GM21447 (cell line): ENCODE measurements around the gene TSN.
"Not testable (repeated sequence)": the region's sequence is repeated elsewhere in the genome, so short reads cannot be mapped to it uniquely, and the experiment has no call there.

ENCODE experiments used
- ATAC-seq: cut with Tn5 transposase; IDR thresholded peaks from one replicate; pipeline ENCODE4 v1.9.1; 2021; ENCODE audit not compliant: unreplicated experiment

The TSN gene

GRCh38 chr2:121755237-121756111 is at the start of gene TSN:
Gene TSN, plus strand, starts transcription at chr2:121755651. Its CDS starts 129 bp downstream, at chr2:121755780.
- peak; percentile 99 for ATAC-seq

GRCh38 chr2:121705958-121706357 is 49.5 kb upstream of the TSN start:
- no peak for ATAC-seq

GRCh38 chr2:121707344-121707919 is 48.0 kb upstream of the TSN start:
- ATAC-seq: no peak

- no peak for ATAC-seq
Observed at GRCh38 chr2:121707920-121708361, 47.5 kb upstream of the TSN start.

GRCh38 chr2:121709776-121710469 is 45.5 kb upstream of the TSN start:
- no peak for ATAC-seq

- no peak for ATAC-seq
Observed at GRCh38 chr2:121710470-121711170, 44.8 kb upstream of the TSN start.

GRCh38 chr2:121711481-121711880 is 44.0 kb upstream of the TSN start:
- not testable (repeated sequence) for ATAC-seq

GRCh38 chr2:121716126-121716525 is 39.3 kb upstream of the TSN start:
- ATAC-seq: no peak

GRCh38 chr2:121717529-121717928 is 37.9 kb upstream of the TSN start:
- ATAC-seq: no peak

GRCh38 chr2:121721926-121722325 is 33.5 kb upstream of the TSN start:
- ATAC-seq: no peak

- ATAC-seq: no peak
Observed at GRCh38 chr2:121722479-121722878, 33.0 kb upstream of the TSN start.

GRCh38 chr2:121723316-121723715 is 32.1 kb upstream of the TSN start:
- no peak for ATAC-seq

GRCh38 chr2:121727332-121727731 is 28.1 kb upstream of the TSN start:
- no peak for ATAC-seq

GRCh38 chr2:121727950-121728349 is 27.5 kb upstream of the TSN start:
- ATAC-seq: no peak

- no peak for ATAC-seq
Observed at GRCh38 chr2:121731366-121731765, 24.1 kb upstream of the TSN start.

- not testable (repeated sequence) for ATAC-seq
Observed at GRCh38 chr2:121734544-121734943, 20.9 kb upstream of the TSN start.

GRCh38 chr2:121735518-121736074 is 19.9 kb upstream of the TSN start:
- ATAC-seq: no peak

GRCh38 chr2:121736140-121736461 is 19.4 kb upstream of the TSN start:
- no peak for ATAC-seq

- peak; percentile 95 for ATAC-seq
Observed at GRCh38 chr2:121736462-121737336, 18.8 kb upstream of the TSN start, which contains the start of gene NIFK. Gene NIFK, minus strand, starts transcription at chr2:121736875. Its CDS starts 25 bp downstream, at chr2:121736850.

GRCh38 chr2:121740973-121741372 is 14.5 kb upstream of the TSN start:
- ATAC-seq: no peak
